ENCODE data around the gene KIF5A.

The KIF5A gene

GRCh38 chr12:57525615-57526383 lies 24.0 kb upstream of the KIF5A start:
- Histone ChIP-seq H3K4me1 (ENCODE audit: control insufficient read depth in 2 of 2, insufficient read depth in 1 of 2, low read depth in 1 of 2, low read length in 2 of 2) (peaks cover 23 to 24% of the 10 kb centered on the region in 2 donors), H3K23ac (ENCODE audit: low read depth, low read length, poor library complexity) (no peak overlapping the region), H3K4me3 (ENCODE audit: low read length in 2 of 2) (no peak overlapping the region), H3K27ac (replicated peaks; ENCODE audit: low read length) (no peak overlapping the region), H2BK120ac (ENCODE audit: low read depth, low read length) (no peak overlapping the region), H3K9ac (ENCODE audit: low read depth, low read length, poor library complexity) (no peak overlapping the region), H3K36me3 (replicated peaks in 1 of 2; ENCODE audit: control insufficient read depth in 2 of 2, insufficient read depth in 2 of 2, low read length in 2 of 2) (peaks cover 30 to 67% of the 10 kb centered on the region in 2 donors), H3K9me3 (replicated peaks in 1 of 2; ENCODE audit: control insufficient read depth in 2 of 2, insufficient read depth in 1 of 2, low read depth in 1 of 2, low read length in 2 of 2) (no peaks in the 10 kb centered on the region), H2AK5ac (ENCODE audit: low read depth, low read length) (no peak overlapping the region), H3K14ac (ENCODE audit: low read length) (no peak overlapping the region), H2BK12ac (ENCODE audit: low read length) (no peak overlapping the region), H3K4ac (ENCODE audit: low read length) (no peak overlapping the region), H3K18ac (ENCODE audit: low read length) (no peak overlapping the region), H2BK15ac (ENCODE audit: low read length) (no peak overlapping the region), H3K27me3 (ENCODE audit: control insufficient read depth in 3 of 3, insufficient read depth in 3 of 3, low read depth in 1 of 3, low read length in 3 of 3) (no peaks in the 10 kb centered on the region), H4K8ac (ENCODE audit: low read depth, low read length) (no peak overlapping the region), H4K91ac (ENCODE audit: low read depth, low read length, poor library complexity) (no peak overlapping the region), H3K79me1 (ENCODE audit: low read depth, low read length) (peaks cover 3% of the 10 kb centered on the region), H2BK5ac (ENCODE audit: low read length) (no peak overlapping the region), H2AFZ (ENCODE audit: low read length) (no peak overlapping the region), H3K4me2 (ENCODE audit: insufficient read depth, low read length, poor library complexity, severe bottlenecking) (no peak overlapping the region)
- DNase-seq (ENCODE audit: low spot score), result no peak
- no CpG with 5 or more reads among the region's 16 CpGs for WGBS, 2 donors (ENCODE audit: extremely low coverage in 2 of 2, insufficient read length in 2 of 2, insufficient replicate concordance in 1 of 2)

- no peak overlapping the region for H2BK120ac ChIP-seq (ENCODE audit: low read depth, low read length)
- H2BK12ac ChIP-seq (ENCODE audit: low read length), result no peak overlapping the region
- H3K4me2 ChIP-seq (ENCODE audit: insufficient read depth, low read length, poor library complexity, severe bottlenecking), result no peak overlapping the region
- DNase-seq (ENCODE audit: low spot score), result no peak
- H2AFZ ChIP-seq (ENCODE audit: low read length), result no peak overlapping the region
- H4K91ac ChIP-seq (ENCODE audit: low read depth, low read length, poor library complexity), result no peak overlapping the region
- peaks cover 3% of the 10 kb centered on the region for H3K79me1 ChIP-seq (ENCODE audit: low read depth, low read length)
- no peak overlapping the region for H3K18ac ChIP-seq (ENCODE audit: low read length)
- H2AK5ac ChIP-seq (ENCODE audit: low read depth, low read length), result no peak overlapping the region
- H2BK5ac ChIP-seq (ENCODE audit: low read length), result no peak overlapping the region
- peaks cover 35 to 75% of the 10 kb centered on the region in 2 donors for H3K36me3 ChIP-seq (replicated peaks in 1 of 2; ENCODE audit: control insufficient read depth in 2 of 2, insufficient read depth in 2 of 2, low read length in 2 of 2)
- H3K4ac ChIP-seq (ENCODE audit: low read length), result no peak overlapping the region
- no peak overlapping the region for H2BK15ac ChIP-seq (ENCODE audit: low read length)
- no peak overlapping the region for H3K4me3 ChIP-seq (ENCODE audit: low read length in 2 of 2)
- H3K27me3 ChIP-seq (ENCODE audit: control insufficient read depth in 3 of 3, insufficient read depth in 3 of 3, low read depth in 1 of 3, low read length in 3 of 3), result no peaks in the 10 kb centered on the region
- H3K4me1 ChIP-seq (ENCODE audit: control insufficient read depth in 2 of 2, insufficient read depth in 1 of 2, low read depth in 1 of 2, low read length in 2 of 2), result peaks cover 16 to 19% of the 10 kb centered on the region in 2 donors
- no peak overlapping the region for H3K23ac ChIP-seq (ENCODE audit: low read depth, low read length, poor library complexity)
- H4K8ac ChIP-seq (ENCODE audit: low read depth, low read length), result no peak overlapping the region
- no peaks in the 10 kb centered on the region for H3K9me3 ChIP-seq (replicated peaks in 1 of 2; ENCODE audit: control insufficient read depth in 2 of 2, insufficient read depth in 1 of 2, low read depth in 1 of 2, low read length in 2 of 2)
- H3K9ac ChIP-seq (ENCODE audit: low read depth, low read length, poor library complexity), result no peak overlapping the region
- H3K14ac ChIP-seq (ENCODE audit: low read length), result no peak overlapping the region
- no CpG with 5 or more reads among the region's 4 CpGs for WGBS, 2 donors (ENCODE audit: extremely low coverage in 2 of 2, insufficient read length in 2 of 2, insufficient replicate concordance in 1 of 2)
- no peak overlapping the region for H3K27ac ChIP-seq (replicated peaks; ENCODE audit: low read length)
Measured at GRCh38 chr12:57526477-57527126, 23.2 kb upstream of the KIF5A start.

GRCh38 chr12:57527184-57527583 lies 22.7 kb upstream of the KIF5A start:
- WGBS, 2 donors (ENCODE audit: extremely low coverage in 2 of 2, insufficient read length in 2 of 2, insufficient replicate concordance in 1 of 2), result no CpG with 5 or more reads among the region's 5 CpGs
- H2BK15ac ChIP-seq (ENCODE audit: low read length), result no peak overlapping the region
- no peak overlapping the region for H4K8ac ChIP-seq (ENCODE audit: low read depth, low read length)
- no peak overlapping the region for H2AK5ac ChIP-seq (ENCODE audit: low read depth, low read length)
- H2BK120ac ChIP-seq (ENCODE audit: low read depth, low read length), result no peak overlapping the region
- H3K27me3 ChIP-seq (ENCODE audit: control insufficient read depth in 3 of 3, insufficient read depth in 3 of 3, low read depth in 1 of 3, low read length in 3 of 3), result no peaks in the 10 kb centered on the region
- no peak overlapping the region for H4K91ac ChIP-seq (ENCODE audit: low read depth, low read length, poor library complexity)
- no peak for DNase-seq (ENCODE audit: low spot score)
- no peak overlapping the region for H3K4ac ChIP-seq (ENCODE audit: low read length)
- H2AFZ ChIP-seq (ENCODE audit: low read length), result no peak overlapping the region
- H3K27ac ChIP-seq (replicated peaks; ENCODE audit: low read length), result no peak overlapping the region
- H3K9ac ChIP-seq (ENCODE audit: low read depth, low read length, poor library complexity), result no peak overlapping the region
- H3K9me3 ChIP-seq (replicated peaks in 1 of 2; ENCODE audit: control insufficient read depth in 2 of 2, insufficient read depth in 1 of 2, low read depth in 1 of 2, low read length in 2 of 2), result no peaks in the 10 kb centered on the region
- H3K14ac ChIP-seq (ENCODE audit: low read length), result no peak overlapping the region
- peaks cover 13 to 15% of the 10 kb centered on the region in 2 donors for H3K4me1 ChIP-seq (ENCODE audit: control insufficient read depth in 2 of 2, insufficient read depth in 1 of 2, low read depth in 1 of 2, low read length in 2 of 2)
- no peak overlapping the region for H2BK12ac ChIP-seq (ENCODE audit: low read length)
- H3K4me2 ChIP-seq (ENCODE audit: insufficient read depth, low read length, poor library complexity, severe bottlenecking), result no peak overlapping the region
- no peak overlapping the region for H3K4me3 ChIP-seq (ENCODE audit: low read length in 2 of 2)
- H3K23ac ChIP-seq (ENCODE audit: low read depth, low read length, poor library complexity), result no peak overlapping the region
- H2BK5ac ChIP-seq (ENCODE audit: low read length), result no peak overlapping the region
- no peak overlapping the region for H3K18ac ChIP-seq (ENCODE audit: low read length)
- peaks cover 3% of the 10 kb centered on the region for H3K79me1 ChIP-seq (ENCODE audit: low read depth, low read length)
- peaks cover 40 to 80% of the 10 kb centered on the region in 2 donors for H3K36me3 ChIP-seq (replicated peaks in 1 of 2; ENCODE audit: control insufficient read depth in 2 of 2, insufficient read depth in 2 of 2, low read length in 2 of 2)

- H3K4me1 ChIP-seq (ENCODE audit: control insufficient read depth in 2 of 2, insufficient read depth in 1 of 2, low read depth in 1 of 2, low read length in 2 of 2), result peaks cover 12 to 15% of the 10 kb centered on the region in 2 donors
- no peak overlapping the region for H2BK5ac ChIP-seq (ENCODE audit: low read length)
- H3K23ac ChIP-seq (ENCODE audit: low read depth, low read length, poor library complexity), result no peak overlapping the region
- H3K9ac ChIP-seq (ENCODE audit: low read depth, low read length, poor library complexity), result no peak overlapping the region
- no peak overlapping the region for H2BK12ac ChIP-seq (ENCODE audit: low read length)
- H3K27ac ChIP-seq (replicated peaks; ENCODE audit: low read length), result no peak overlapping the region
- no peak overlapping the region for H2BK15ac ChIP-seq (ENCODE audit: low read length)
- H2BK120ac ChIP-seq (ENCODE audit: low read depth, low read length), result no peak overlapping the region
- H3K36me3 ChIP-seq (replicated peaks in 1 of 2; ENCODE audit: control insufficient read depth in 2 of 2, insufficient read depth in 2 of 2, low read length in 2 of 2), result peaks cover 48 to 90% of the 10 kb centered on the region in 2 donors
- H3K4me3 ChIP-seq (ENCODE audit: low read length in 2 of 2), result no peak overlapping the region
- no peaks in the 10 kb centered on the region for H3K9me3 ChIP-seq (replicated peaks in 1 of 2; ENCODE audit: control insufficient read depth in 2 of 2, insufficient read depth in 1 of 2, low read depth in 1 of 2, low read length in 2 of 2)
- DNase-seq (ENCODE audit: low spot score), result no peak
- H3K18ac ChIP-seq (ENCODE audit: low read length), result no peak overlapping the region
- H2AFZ ChIP-seq (ENCODE audit: low read length), result no peak overlapping the region
- no peak overlapping the region for H3K4me2 ChIP-seq (ENCODE audit: insufficient read depth, low read length, poor library complexity, severe bottlenecking)
- peaks cover 3% of the 10 kb centered on the region for H3K79me1 ChIP-seq (ENCODE audit: low read depth, low read length)
- no peak overlapping the region for H3K14ac ChIP-seq (ENCODE audit: low read length)
- H3K27me3 ChIP-seq (ENCODE audit: control insufficient read depth in 3 of 3, insufficient read depth in 3 of 3, low read depth in 1 of 3, low read length in 3 of 3), result no peaks in the 10 kb centered on the region
- no peak overlapping the region for H4K8ac ChIP-seq (ENCODE audit: low read depth, low read length)
- H4K91ac ChIP-seq (ENCODE audit: low read depth, low read length, poor library complexity), result no peak overlapping the region
- H2AK5ac ChIP-seq (ENCODE audit: low read depth, low read length), result no peak overlapping the region
- H3K4ac ChIP-seq (ENCODE audit: low read length), result no peak overlapping the region
- WGBS, 2 donors (ENCODE audit: extremely low coverage in 2 of 2, insufficient read length in 2 of 2, insufficient replicate concordance in 1 of 2), result no CpG with 5 or more reads among the region's 12 CpGs
Measured at GRCh38 chr12:57528176-57528575, 21.7 kb upstream of the KIF5A start.

Measured in neuronal stem cell (in vitro differentiated cells).